ENCODE measurements around the gene ETFA. TPM values are rescaled to one million over a fixed set of nuclear protein-coding genes. Genes with fewer than 3 reads are reported as not detected.

The ETFA gene
- total and polyA plus RNA-seq, 9 of the 15 experiments (the other 6 are each of a cell fraction or from before 2014, with no cell fraction given) = 130 to 543 (median 232) TPM

GRCh38 chr15:76193934-76194333 is 117.3 kb downstream of the ETFA start:
- 12% methylated on average over 8 of the region's 8 CpGs for WGBS (ENCODE audit: insufficient coverage, low coverage, missing lambda C conversion rate)
- Histone ChIP-seq H3K4me3 (no peak overlapping the region), H3K79me2 (ENCODE audit: control insufficient read depth, insufficient read depth, low read length) (no peaks in the 10 kb centered on the region), H3K4me2 (ENCODE audit: insufficient read depth, low read length) (no peak overlapping the region), H3K9me3 (replicated peaks; ENCODE audit: control insufficient read depth, insufficient read depth, low read depth, low read length) (no peaks in the 10 kb centered on the region), H3K9ac (ENCODE audit: insufficient read depth in 1 of 2, low read depth in 2 of 2, low read length in 2 of 2) (0 out of 4 replicates have a peak overlapping the region, but pooled peaks of 1 of the 2 experiments have one; percentile 33), H2AFZ (ENCODE audit: low read depth, low read length) (no peak overlapping the region), H3K27ac (ENCODE audit: extremely low read depth, low read depth, low read length) (no peak overlapping the region), H4K20me1 (replicated peaks; ENCODE audit: control insufficient read depth, insufficient read depth, low read length) (0 out of 2 replicates have a peak, but pooled peaks cover 3% of the 10 kb centered on the region), H3K4me1 (replicated peaks in 1 of 2; ENCODE audit: control insufficient read depth in 2 of 2, insufficient read depth in 2 of 2, low read length in 2 of 2) (peaks cover 10 to 23% of the 10 kb centered on the region in 2 experiments), H3K9me1 (ENCODE audit: control insufficient read depth, insufficient read depth, low read length) (no peaks in the 10 kb centered on the region), H3K27me3 (ENCODE audit: control insufficient read depth in 2 of 2, insufficient read depth in 2 of 2, low read length in 2 of 2) (no peaks in the 10 kb centered on the region), H3K36me3 (ENCODE audit: control insufficient read depth, insufficient read depth, low read length) (no peaks in the 10 kb centered on the region)
- intact Hi-C loops (cut with micrococcal nuclease) = no loop called here
- DNase-seq (ENCODE audit: extremely low read depth in 1 of 4, low spot score in 3 of 4) = no peak
- ChIA-PET CTCF (ENCODE audit: low intra/inter-chr PET ratio) (interaction anchor here (0.6 kb wide), 1 partner anchor 142 kb away, joined by 3 read pairs; no protein-coding TSS in a partner anchor), POLR2A (interaction anchor here (0.8 kb wide), 1 partner anchor 14 kb away, joined by 5 read pairs; no protein-coding TSS in a partner anchor)
- no TSS peak for BruUV-seq (replicated peaks)
- in situ Hi-C loops (cut with MboI) = no loop called here
- no peak for FAIRE-seq
- no peak for ATAC-seq
- TF ChIP-seq BHLHE40 (IDR thresholded peaks at IDR 0.05; ENCODE audit: low read length) = peak; percentile 72
- no peak for TF ChIP-seq MAFF (IDR thresholded peaks at IDR 0.05; ENCODE audit: low read length)
- TF ChIP-seq BRCA1 (IDR thresholded peaks at IDR 0.05) = no peak
- no peak for TF ChIP-seq BRCA1 (CRISPR knock-in tag; IDR thresholded peaks at IDR 0.05)
- TF ChIP-seq MGA (IDR thresholded peaks at IDR 0.05) = 0 out of 2 replicates have a peak, but pooled peaks have one; percentile 15
- TF ChIP-seq GABPB1 (CRISPR knock-in tag; IDR thresholded peaks at IDR 0.05) = no peak
- no peak for TF ChIP-seq CREM (IDR thresholded peaks at IDR 0.05; ENCODE audit: low read depth)
- TF ChIP-seq MAX (CRISPR knock-in tag; IDR thresholded peaks at IDR 0.05) = peak; percentile 48; the same call in 1 of the 2 replicates
- peak; percentile 48 for TF ChIP-seq USF1 (CRISPR knock-in tag; IDR thresholded peaks at IDR 0.05)
- no peak for TF ChIP-seq ZNF436 (CRISPR knock-in tag; IDR thresholded peaks at IDR 0.05)
- TF ChIP-seq ZNF274 (IDR thresholded peaks at IDR 0.05; ENCODE audit: borderline replicate concordance, low read depth, low read length) = no peak
- TF ChIP-seq ZZZ3 (IDR thresholded peaks at IDR 0.05) = no peak
